GM21381 (cell line): ENCODE data around the gene TENM3.

Experiments used
- ATAC-seq: cut with Tn5 transposase; IDR thresholded peaks from one replicate; pipeline ENCODE4 v1.9.1; 2021; ENCODE audit warnings: mild to moderate bottlenecking, moderate library complexity; ENCODE audit not compliant: unreplicated experiment

TENM3 gene

DNA sequence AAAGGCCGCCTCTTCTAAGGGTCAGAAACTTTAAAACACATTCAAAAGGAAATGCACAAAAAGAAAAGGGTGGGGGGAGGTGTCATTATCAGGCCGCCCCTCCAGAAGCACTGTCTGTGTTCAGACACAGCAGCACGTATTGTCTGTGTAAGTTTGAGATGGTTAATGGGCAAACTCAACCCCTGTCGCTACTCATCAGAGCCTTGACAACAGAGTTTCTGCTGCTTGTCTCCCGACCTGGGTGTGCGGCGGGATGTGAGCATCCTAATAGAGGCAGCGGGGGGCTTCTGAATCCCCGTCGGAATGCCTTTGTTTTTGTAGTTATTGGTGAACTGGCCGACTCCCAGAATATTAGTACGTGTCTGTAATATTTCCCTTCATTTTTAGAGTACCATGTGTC is 515.1 kb downstream of the TENM3 start:
- ATAC-seq, result no peak

- no peak for ATAC-seq
Measured at GRCh38 chr4:182760551-182761043, 517.4 kb downstream of the TENM3 start.

- ATAC-seq, result no peak
Measured at GRCh38 chr4:182764137-182764536, 520.9 kb downstream of the TENM3 start.

GRCh38 chr4:182764642-182765041 is 521.4 kb downstream of the TENM3 start:
- ATAC-seq, result no peak

GRCh38 chr4:182765987-182766856 is 523.0 kb downstream of the TENM3 start:
- ATAC-seq, result no peak

GRCh38 chr4:182766857-182767250 is 523.7 kb downstream of the TENM3 start:
- no peak for ATAC-seq

GRCh38 chr4:182768838-182769237 is 525.6 kb downstream of the TENM3 start:
- no peak for ATAC-seq

- no peak for ATAC-seq
Measured at GRCh38 chr4:182770259-182770995, 527.2 kb downstream of the TENM3 start.

DNA sequence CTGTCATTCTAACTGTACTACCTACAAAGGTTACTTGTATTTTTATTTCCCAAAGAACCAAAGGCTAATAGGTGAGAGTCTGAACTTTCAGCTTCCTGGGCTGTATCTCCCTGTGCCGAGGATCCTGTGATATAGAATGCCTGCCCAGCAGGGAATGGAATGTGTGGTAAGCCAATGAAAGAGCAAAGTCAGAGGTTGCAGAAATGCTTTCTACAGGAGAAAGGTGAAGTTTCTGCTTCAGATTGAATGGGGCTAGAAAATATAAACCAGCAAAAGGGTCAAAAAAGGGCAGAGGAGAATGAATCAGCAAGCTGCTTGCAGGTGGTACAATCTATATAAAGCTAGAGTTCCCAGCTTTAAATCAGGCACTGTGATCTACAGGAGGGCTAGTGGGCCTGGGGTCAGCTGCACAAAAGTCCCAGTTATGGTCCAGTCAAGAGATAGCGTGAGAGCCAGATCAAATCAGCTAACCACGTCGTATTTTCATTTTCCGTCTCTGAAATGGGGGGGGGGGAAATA is 527.9 kb downstream of the TENM3 start:
- ATAC-seq, result no peak

DNA sequence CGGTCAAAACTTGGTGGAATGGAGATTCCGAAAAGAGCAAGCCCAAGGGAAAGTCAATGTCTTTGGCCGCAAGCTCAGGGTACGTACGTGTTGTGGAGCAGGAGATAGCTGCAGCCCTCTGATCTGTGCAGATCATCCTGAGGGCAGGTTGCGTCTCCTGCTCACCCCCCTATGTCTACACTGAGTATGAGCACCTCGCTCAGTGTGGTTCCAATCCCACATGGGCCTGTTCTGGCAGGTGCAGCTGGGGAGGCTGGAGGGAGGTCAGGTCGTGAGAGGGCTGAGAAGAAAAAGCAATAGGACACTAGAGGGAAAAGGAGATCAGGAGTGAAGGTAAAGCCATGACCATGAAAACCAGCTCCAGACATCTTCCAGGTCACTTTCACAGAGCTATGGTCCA is 531.9 kb downstream of the TENM3 start:
- no peak for ATAC-seq

DNA sequence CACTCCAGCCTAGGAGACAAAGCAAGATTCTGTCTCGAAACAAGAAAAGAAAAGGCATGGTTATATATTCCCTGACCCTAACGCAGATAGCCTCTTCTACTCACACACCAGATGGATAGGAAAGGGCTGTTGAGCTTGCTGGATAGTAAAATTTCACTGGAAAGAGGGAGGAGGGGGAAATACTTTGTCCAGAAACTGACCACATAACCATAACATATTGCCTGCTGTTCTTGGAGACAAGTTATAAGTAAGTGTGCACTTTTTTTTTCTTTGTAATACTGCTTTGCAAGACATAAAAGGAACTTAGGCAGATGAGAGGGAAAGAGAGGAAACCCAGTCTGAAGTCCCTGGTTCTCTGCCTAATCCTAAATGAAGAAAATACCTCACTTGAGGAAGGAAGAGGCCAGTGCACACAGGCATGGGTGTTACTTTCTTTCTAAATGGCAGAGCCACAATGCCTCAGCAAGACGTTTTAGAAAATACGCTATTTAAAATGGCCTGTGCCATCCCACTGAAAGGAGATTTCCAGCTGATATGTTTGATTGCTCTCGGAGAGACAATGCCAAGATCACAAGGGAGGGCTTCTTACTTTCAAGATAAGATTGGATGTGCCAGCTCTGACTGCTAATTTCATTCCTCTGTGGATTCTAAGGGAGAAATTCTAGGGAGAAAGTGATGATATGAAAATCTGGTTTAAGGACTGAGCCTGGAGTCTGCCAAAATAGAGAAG is 533.3 kb downstream of the TENM3 start:
- no peak for ATAC-seq

- no peak for ATAC-seq
Measured at GRCh38 chr4:182778222-182778982, 535.2 kb downstream of the TENM3 start.

DNA sequence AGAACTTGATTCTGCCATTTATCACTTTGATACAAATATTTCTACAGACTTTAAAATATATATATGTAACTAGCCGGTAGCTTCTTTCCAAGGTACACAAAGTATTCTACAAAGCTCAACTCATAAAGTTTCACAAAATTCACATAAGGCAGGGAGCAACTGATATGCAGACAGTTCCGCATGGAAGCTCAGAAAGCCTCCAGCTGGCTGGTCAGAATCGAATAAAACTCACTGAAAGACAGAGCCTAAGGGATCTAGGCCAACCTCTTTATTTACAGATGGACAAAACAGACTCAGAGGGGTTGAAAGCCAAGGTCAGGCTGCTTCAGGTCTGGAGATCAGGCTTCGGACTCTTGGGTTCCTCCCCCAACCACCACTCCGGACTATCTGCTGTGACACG is 543.8 kb downstream of the TENM3 start:
- no peak for ATAC-seq

GRCh38 chr4:182788201-182788600 is 545.0 kb downstream of the TENM3 start:
- no peak for ATAC-seq

DNA sequence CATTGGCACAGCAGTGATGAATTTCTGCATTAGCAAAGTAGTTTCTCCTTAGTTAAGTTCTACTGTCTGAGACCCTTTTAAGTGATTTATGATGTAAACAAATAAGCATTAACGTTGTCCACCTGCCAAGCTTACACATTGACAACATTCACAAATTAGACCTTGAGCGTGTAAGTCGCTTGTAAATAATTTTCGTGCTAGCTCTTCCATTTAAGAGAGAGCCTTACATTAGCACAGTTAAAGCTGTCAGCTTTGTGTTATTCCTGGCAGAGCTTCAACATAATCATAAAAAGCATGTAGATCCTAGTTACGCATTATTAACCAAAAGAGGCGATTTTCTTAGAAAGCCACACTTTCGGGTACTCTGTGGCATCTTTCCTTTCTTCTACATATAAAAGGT is 546.3 kb downstream of the TENM3 start:
- no peak for ATAC-seq

DNA sequence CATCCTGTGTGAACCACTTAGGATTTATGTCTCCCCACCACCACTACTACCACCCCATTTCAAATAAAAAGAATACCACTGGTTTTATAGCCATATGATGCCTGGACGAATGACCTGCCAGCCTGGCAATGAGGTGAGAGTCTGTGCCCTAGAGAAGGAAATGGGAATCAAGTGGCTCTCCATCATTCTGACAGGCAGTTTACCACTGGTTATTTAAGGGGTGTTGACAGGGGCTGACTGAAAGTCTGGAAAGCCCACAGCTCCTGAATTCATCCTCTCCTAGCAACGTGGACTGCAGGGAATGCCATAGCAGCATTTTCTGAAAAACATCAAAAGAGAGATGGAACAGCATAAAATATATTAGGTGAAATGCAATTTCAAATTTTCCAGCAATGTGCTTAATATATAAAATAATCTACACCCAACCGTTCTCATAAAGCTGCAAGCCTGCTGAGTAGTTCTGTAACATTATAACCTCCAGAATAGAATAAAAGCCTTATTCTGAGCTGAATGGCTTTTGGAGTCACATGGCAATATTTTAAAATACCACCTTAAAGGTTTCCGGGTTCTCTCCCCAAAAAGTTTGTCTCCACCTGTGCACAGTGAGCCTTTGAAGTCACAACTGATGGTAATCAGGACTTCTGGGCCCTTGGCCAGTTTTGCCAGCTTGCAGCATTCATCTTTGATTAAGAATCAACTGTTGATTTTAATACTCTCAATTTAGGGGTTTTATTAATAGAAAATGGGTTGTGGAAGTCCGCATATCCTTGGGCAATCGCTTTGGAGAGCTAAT is 552.4 kb downstream of the TENM3 start:
- ATAC-seq, result no peak

DNA sequence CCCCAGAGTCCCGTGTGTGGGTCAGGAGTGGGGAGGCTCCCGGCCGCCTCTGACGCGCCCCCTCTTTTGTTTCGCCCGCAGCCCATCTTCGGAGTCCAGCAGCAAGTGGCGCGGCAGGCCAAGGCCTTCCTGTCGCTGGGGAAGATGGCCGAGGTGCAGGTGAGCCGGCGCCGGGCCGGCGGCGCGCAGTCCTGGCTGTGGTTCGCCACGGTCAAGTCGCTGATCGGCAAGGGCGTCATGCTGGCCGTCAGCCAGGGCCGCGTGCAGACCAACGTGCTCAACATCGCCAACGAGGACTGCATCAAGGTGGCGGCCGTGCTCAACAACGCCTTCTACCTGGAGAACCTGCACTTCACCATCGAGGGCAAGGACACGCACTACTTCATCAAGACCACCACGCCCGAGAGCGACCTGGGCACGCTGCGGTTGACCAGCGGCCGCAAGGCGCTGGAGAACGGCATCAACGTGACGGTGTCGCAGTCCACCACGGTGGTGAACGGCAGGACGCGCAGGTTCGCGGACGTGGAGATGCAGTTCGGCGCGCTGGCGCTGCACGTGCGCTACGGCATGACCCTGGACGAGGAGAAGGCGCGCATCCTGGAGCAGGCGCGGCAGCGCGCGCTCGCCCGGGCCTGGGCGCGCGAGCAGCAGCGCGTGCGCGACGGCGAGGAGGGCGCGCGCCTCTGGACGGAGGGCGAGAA is 556.5 kb downstream of the TENM3 start:
- ATAC-seq, result no peak

DNA sequence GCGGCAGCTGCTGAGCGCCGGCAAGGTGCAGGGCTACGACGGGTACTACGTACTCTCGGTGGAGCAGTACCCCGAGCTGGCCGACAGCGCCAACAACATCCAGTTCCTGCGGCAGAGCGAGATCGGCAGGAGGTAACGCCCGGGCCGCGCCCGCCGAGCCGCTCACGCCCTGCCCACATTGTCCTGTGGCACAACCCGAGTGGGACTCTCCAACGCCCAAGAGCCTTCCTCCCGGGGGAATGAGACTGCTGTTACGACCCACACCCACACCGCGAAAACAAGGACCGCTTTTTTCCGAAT is 557.0 kb downstream of the TENM3 start:
- no peak for ATAC-seq

- ATAC-seq, result no peak
Measured at GRCh38 chr4:182801636-182802035, 558.4 kb downstream of the TENM3 start.
